KMS-11 (cell line): ENCODE measurements around the gene DHX15.

ENCODE experiments used
- H2AFZ ChIP-seq: fragments of 200-600 bp; sonication (generic); 2 replicates; pipeline ENCODE4 v1.6.1; 2016; ENCODE audit warnings: antibody characterized with exemption, mixed run types, low read depth
- H3K27ac ChIP-seq: fragments of 200-600 bp; sonication (generic); 2 replicates; pipeline ENCODE4 v1.6.1; 2016; ENCODE audit warnings: mild to moderate bottlenecking, mixed run types
- H3K27me3 ChIP-seq: fragments of 200-600 bp; sonication (generic); 2 replicates; pipeline ENCODE4 v1.6.1; 2017; ENCODE audit warnings: mild to moderate bottlenecking, low read depth, mixed run types, moderate library complexity; ENCODE audit not compliant: insufficient read depth
- H3K36me3 ChIP-seq: fragments of 200-600 bp; sonication (generic); 2 replicates; pipeline ENCODE4 v1.6.1; 2017; ENCODE audit warnings: mild to moderate bottlenecking, mixed run types; ENCODE audit not compliant: insufficient read depth
- H3K4me1 ChIP-seq: fragments of 200-600 bp; sonication (generic); 2 replicates; pipeline ENCODE4 v1.6.1; 2016; ENCODE audit warnings: mild to moderate bottlenecking, low read depth, mixed run types; ENCODE audit not compliant: poor library complexity, severe bottlenecking
- H3K4me2 ChIP-seq: fragments of 200-600 bp; sonication (generic); 2 replicates; pipeline ENCODE4 v1.7.0; 2016; ENCODE audit warnings: mild to moderate bottlenecking, mixed run types
- H3K4me3 ChIP-seq: fragments of 200-600 bp; sonication (generic); IDR thresholded peaks from 2 replicates; pipeline ENCODE4 v1.6.1; 2017; ENCODE audit warnings: low read depth, low read length, mixed read lengths; ENCODE audit not compliant: insufficient read depth
- H3K79me2 ChIP-seq: fragments of 200-600 bp; sonication (generic); 2 replicates; pipeline ENCODE4 v1.6.1; 2016; ENCODE audit warnings: low read depth, mixed run types; ENCODE audit not compliant: insufficient read depth
- H3K9ac ChIP-seq: fragments of 200-600 bp; sonication (generic); 2 replicates; pipeline ENCODE4 v1.6.1; 2016; ENCODE audit warnings: mild to moderate bottlenecking, mixed run types
- H4K20me1 ChIP-seq: fragments of 200-600 bp; sonication (generic); 2 replicates; pipeline ENCODE4 v1.6.1; 2016; ENCODE audit warnings: mild to moderate bottlenecking, mixed run types; ENCODE audit not compliant: insufficient read depth
- TF ChIP-seq, protein P1 (sequence below): fragments of 200-600 bp; sonication (generic); conservative IDR thresholded peaks from 2 replicates; pipeline ENCODE4 v1.6.1; 2017; ENCODE audit warnings: low read depth, mild to moderate bottlenecking, antibody characterized with exemption, low read length, moderate library complexity, mixed read lengths

The DHX15 gene

DNA sequence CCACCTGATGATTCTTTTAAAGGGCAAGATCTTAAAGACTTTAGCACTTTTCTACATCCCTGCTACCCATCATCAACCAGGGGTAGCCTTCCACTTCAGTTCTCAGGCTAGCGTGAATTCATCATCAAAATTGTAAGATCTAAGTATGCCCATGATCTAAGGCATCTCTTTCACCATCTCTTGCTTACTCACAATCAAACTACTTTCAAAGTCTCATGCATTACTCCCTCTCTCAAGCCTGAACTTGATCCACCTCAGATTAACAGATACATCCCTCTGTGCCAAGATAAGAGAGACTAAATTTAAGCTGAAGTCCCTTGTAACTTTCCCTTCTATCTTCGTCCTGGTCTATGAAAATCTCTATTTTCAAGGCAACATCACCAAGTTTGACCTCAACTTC lies 62.8 kb downstream of the DHX15 start:
- Histone ChIP-seq H2AFZ (no peak overlapping the region), H3K9ac (no peak overlapping the region), H4K20me1 (no peaks in the 10 kb centered on the region), H3K36me3 (no peaks in the 10 kb centered on the region), H3K27me3 (no peaks in the 10 kb centered on the region), H3K4me3 (no peak overlapping the region), H3K4me2 (no peak overlapping the region), H3K4me1 (no peaks in the 10 kb centered on the region), H3K79me2 (no peaks in the 10 kb centered on the region), H3K27ac (no peak overlapping the region)
- TF ChIP-seq, protein P1, sequence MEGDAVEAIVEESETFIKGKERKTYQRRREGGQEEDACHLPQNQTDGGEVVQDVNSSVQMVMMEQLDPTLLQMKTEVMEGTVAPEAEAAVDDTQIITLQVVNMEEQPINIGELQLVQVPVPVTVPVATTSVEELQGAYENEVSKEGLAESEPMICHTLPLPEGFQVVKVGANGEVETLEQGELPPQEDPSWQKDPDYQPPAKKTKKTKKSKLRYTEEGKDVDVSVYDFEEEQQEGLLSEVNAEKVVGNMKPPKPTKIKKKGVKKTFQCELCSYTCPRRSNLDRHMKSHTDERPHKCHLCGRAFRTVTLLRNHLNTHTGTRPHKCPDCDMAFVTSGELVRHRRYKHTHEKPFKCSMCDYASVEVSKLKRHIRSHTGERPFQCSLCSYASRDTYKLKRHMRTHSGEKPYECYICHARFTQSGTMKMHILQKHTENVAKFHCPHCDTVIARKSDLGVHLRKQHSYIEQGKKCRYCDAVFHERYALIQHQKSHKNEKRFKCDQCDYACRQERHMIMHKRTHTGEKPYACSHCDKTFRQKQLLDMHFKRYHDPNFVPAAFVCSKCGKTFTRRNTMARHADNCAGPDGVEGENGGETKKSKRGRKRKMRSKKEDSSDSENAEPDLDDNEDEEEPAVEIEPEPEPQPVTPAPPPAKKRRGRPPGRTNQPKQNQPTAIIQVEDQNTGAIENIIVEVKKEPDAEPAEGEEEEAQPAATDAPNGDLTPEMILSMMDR: no peak

DNA sequence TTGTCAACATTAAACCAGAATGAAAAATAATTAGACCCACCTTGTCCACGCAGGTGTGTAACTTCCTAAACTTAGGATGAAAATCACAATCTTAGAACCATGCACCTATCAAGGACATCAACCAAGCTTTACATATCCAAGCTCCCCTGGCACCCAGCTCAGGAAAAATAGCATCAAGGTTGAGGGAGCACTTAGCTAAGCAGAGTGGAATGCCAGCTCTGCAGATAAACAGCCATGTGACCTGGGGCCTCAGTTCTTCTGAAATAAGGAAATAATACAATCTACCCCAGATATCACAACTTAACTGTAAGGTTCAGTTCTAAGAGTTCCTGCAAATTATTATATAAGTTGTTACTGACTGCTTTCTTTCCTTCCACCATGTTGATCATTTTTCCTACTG lies 64.7 kb downstream of the DHX15 start:
- H3K36me3 ChIP-seq: no peaks in the 10 kb centered on the region

DNA sequence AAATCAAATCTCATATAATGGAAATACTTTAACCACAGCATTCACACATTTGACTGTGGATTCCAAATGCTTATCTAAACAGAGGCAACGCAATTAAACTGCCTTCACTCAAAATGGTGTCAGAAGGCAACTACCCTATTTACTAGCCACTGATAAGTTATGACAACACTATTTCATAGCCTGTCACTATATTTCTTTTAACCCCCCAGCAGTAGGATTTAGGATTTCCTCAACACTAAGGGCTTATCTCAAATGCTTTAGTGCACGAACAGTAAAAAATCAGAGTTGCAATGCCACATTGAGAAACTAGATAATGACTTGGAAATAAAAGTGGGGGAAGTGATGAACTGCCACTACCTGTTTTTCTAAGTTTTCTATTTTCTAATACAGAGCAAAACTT lies 66.7 kb downstream of the DHX15 start:
- Histone ChIP-seq H3K36me3 (no peaks in the 10 kb centered on the region), H3K4me2 (no peak overlapping the region), H3K27ac (no peak overlapping the region)

More for the DNA sequence above, 64.7 kb downstream of the DHX15 start:
- no peak overlapping the region for H3K4me2 ChIP-seq
- no peaks in the 10 kb centered on the region for H3K4me1 ChIP-seq
- TF ChIP-seq, protein P1: no peak
- H4K20me1 ChIP-seq: no peaks in the 10 kb centered on the region
- no peak overlapping the region for H3K4me3 ChIP-seq
- H3K79me2 ChIP-seq: no peaks in the 10 kb centered on the region
- H3K27ac ChIP-seq: no peak overlapping the region
- H2AFZ ChIP-seq: no peak overlapping the region
- no peaks in the 10 kb centered on the region for H3K27me3 ChIP-seq
- H3K9ac ChIP-seq: no peak overlapping the region

DNA sequence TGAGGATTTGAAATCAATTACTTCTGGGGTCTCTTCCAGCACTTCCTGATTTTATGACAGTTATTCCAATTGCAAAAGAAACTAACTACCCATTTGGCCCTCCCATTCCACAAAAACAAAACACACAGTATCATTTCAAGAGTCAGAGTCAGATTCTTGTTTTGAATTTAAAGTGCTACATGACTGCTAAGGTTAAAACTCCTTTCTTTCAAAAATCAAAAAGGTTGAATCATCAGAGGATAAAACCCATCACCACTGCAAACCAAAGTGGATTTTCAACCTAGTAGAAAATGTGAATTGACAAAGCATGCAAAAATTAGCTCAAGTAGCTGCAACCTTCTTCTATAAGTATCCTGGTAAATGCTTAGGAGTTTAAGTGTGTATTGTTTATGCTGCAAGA lies 67.4 kb downstream of the DHX15 start:
- Histone ChIP-seq H3K4me2 (no peak overlapping the region), H3K79me2 (no peaks in the 10 kb centered on the region), H3K4me3 (no peak overlapping the region), H3K4me1 (no peaks in the 10 kb centered on the region), H3K27me3 (no peaks in the 10 kb centered on the region), H3K27ac (no peak overlapping the region), H3K9ac (no peak overlapping the region), H3K36me3 (no peaks in the 10 kb centered on the region), H4K20me1 (no peaks in the 10 kb centered on the region), H2AFZ (no peak overlapping the region)
- TF ChIP-seq, protein P1: no peak

More for the DNA sequence above, 66.7 kb downstream of the DHX15 start:
- Histone ChIP-seq H3K4me1 (no peaks in the 10 kb centered on the region), H3K27me3 (no peaks in the 10 kb centered on the region), H3K9ac (no peak overlapping the region), H3K79me2 (no peaks in the 10 kb centered on the region), H3K4me3 (no peak overlapping the region), H2AFZ (no peak overlapping the region), H4K20me1 (no peaks in the 10 kb centered on the region)
- TF ChIP-seq, protein P1: no peak
